HG03342 (cell line): ENCODE data around the gene GPX7.

Experiments used
- ATAC-seq: cut with Tn5 transposase; IDR thresholded peaks from one replicate; pipeline ENCODE4 v1.9.1; 2021; ENCODE audit warnings: mild to moderate bottlenecking, moderate library complexity; ENCODE audit not compliant: unreplicated experiment

Gene GPX7

GRCh38 chr1:52585474-52585873 is 16.7 kb upstream of the GPX7 start:
- no peak for ATAC-seq

- no peak for ATAC-seq
These were observed 14.1 kb upstream of the GPX7 start for GRCh38 chr1:52588027-52588426.

DNA sequence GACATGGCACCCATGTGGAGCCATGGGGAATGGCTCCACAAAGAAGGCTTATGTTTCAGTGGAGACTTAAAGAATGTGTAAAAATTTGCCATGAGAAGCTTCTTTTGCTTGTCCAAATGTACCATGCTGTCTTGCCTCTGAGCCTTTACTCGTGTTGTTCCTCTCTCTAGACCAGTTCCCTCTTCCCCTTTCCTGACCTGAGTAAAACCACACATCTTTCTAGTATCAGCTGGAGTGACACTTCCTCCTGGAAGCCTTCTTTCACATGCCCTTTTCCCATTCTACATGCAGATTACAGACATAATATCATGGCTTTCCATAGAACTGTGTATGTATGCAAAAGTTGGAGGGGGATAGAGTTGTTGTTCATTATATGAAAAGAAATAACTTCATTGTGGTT is 13.6 kb upstream of the GPX7 start:
- no peak for ATAC-seq

DNA sequence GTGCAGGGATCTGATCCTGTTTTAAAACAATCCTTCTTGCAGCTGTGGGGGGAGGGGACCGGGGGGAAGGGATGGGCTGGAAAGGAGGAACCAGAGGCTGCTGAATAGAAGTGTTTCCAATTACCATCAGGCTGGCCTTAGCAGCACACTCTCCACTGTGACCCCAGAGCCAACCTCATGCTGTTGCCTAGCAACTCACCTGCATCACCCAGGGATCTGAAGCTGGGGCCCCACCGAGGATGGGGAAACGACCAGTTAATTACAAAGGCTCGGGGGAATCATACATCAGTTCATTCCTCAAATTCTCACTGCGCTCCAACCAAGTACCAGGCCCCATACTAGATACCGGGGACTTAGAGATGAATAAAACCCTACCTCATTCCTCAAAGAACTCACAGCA is 11.9 kb upstream of the GPX7 start:
- ATAC-seq: no peak

GRCh38 chr1:52592637-52593323 is 9.4 kb upstream of the GPX7 start:
- ATAC-seq: no peak

DNA sequence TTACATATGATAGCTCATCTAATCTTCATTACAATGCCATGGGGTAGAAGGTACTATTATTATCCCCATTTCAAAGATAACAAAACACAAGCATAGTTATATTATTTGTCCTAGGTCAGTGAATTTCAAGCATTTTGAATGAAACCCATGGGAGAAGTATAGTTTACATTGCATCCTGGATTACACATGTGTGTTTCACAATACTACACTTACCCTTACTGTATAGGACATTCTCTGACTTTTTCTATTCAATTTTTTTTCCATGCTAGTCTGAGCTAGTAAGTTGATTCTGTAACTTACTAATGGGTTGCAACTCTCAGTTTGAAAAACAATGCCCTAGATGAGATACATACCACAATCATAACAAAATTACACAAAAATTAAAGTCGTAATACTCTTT is 8.7 kb upstream of the GPX7 start:
- ATAC-seq: no peak

DNA sequence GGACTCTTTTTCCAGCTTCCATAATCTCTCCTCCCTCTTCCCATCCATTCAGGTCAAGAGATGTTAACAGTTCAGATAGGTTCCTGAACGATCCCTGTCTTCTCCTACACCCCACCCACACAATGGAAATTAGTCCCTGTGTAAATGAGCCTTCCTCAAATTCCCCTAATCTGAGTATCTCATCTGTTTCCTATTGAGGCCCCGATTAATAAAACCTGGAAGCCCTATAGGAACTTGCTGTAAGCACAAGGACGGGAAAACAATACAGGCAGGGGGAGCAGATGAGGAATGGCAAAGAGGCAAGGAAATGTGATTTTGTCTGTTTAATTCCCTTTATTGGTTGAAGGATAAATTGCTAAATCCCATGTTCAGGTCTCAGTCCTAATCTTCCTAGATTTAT is 7.1 kb upstream of the GPX7 start:
- no peak for ATAC-seq

- no peak for ATAC-seq
These were observed 4.3 kb upstream of the GPX7 start for GRCh38 chr1:52597912-52598311.

DNA sequence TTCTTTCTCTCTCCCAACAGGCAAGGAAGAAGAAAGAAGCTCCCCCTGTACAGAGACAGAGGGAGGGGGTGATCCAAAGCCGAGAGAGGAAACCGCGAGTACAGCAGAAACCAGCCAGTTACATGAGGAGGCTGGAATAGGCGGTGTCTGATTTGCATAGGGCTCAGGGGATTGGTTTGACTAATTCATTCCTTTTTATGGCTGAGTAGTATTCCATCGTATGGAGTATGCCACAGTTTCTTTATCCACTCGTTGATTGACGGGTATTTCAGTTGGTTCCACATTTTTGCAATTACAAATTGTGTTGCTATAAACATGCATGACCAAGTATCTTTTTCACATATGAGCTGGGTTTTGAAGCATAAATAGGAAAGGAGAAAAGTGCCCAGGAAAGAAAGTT is 3.4 kb upstream of the GPX7 start:
- ATAC-seq: no peak

GRCh38 chr1:52599236-52599635 is 2.9 kb upstream of the GPX7 start:
- ATAC-seq: no peak

- ATAC-seq: no peak
These were observed 1.5 kb upstream of the GPX7 start for GRCh38 chr1:52600533-52601179.

GRCh38 chr1:52601519-52601918 is 652 bp upstream of the GPX7 start:
- no peak for ATAC-seq

DNA sequence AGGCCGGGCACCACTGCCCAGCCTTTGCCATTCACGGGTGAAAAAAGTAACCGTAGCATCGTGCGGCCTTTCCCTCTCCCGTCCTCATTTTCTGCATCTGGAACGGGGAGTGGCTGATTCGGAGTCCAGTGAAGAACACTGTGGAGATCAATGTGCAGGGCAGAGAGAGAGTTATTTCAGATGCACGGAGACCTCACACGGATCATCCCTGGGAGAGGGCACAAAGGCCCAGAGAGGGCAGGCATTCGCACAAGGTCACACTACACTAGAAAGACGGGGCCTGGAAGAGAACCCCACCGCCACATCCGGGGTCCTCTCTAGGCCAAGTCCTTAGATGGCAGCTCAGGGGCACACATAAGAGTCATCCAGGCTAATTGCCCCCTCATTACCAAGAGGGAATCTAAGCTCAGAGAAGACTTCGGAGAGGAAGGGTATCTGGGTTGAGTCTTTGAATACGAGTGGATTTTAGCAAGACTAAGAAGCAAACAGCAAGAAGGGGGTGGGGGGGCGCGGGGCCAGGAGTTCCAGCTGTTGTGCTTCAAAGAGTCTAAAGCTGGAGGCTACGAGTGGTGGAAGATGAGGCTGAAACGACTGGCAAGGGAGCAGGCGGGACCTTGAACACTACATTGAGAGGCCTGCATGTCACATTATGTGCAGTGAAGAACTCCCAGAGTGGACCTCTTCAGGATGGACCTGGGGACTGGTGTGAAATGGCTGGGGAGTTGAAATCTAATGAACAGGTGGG is 857 bp downstream of the GPX7 start:
- ATAC-seq: no peak

- no peak for ATAC-seq
These were observed 1.5 kb downstream of the GPX7 start for GRCh38 chr1:52603630-52604029.

DNA sequence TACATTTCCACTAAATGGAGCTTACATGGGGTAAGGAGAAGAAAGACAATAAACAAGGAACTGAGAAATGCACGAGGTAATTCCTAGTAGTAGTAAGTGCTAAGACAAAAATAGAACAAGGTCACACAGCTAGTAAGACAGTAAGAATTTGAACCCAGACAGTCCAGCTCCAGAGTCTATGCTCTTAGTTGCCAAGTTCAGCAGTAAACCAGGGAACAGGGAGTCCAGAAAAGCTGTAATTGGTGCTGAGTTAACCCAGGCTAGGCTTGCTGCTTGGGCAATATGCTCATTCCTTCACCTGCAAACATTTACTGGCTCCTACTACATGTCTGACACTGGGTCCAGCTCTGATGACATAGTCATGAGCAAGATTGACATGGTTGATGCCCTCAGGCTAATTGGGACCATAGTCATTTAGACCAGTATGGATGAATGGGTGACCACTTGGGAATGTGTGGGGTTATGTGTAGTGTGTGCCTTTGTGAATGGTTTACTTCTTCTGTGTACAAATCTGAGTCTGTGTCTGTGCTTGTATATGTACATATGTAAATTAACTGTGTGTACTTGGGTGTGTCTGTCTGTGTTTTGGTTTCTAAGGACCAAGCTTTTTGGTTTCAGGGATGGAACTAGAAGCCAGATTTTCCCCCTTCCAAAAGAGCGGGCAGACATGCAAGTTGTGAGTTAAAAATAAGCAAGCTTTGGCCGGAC is 2.0 kb downstream of the GPX7 start:
- ATAC-seq: no peak

- ATAC-seq: no peak
These were observed 11.6 kb downstream of the GPX7 start for GRCh38 chr1:52613636-52614373.

- no peak for ATAC-seq
These were observed 12.5 kb downstream of the GPX7 start for GRCh38 chr1:52614671-52615070.

- ATAC-seq: no peak
These were observed 13.4 kb downstream of the GPX7 start for GRCh38 chr1:52615489-52616042.

- no peak for ATAC-seq
These were observed 19.8 kb downstream of the GPX7 start for GRCh38 chr1:52621950-52622349.

DNA sequence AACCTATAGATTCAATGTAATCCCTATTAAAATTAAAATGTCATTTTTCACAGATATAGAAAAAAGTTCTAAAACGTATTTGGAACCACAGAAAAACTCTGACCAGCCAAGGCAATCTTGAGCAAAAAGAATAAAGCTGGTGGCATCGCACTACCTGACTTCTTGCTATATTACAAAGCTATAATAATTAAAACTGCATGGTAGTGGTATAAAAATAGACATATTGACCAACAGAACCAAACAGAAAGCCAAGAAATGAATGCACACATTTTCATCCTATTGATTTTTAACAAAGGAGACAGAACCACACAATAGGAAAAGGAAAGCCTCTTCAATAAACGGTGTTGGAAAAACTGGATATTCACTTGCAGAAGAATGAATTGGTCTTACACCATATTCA is 21.6 kb downstream of the GPX7 start:
- no peak for ATAC-seq

GRCh38 chr1:52627028-52627427 is 24.9 kb downstream of the GPX7 start:
- ATAC-seq: no peak
